AG10803 (cell line): Measurements from ENCODE around the gene FAM227B.

Experiments used
- DNase-seq: peaks from one replicate; pipeline ENCODE4 v3.0.0; 2010; ENCODE audit warnings: low read depth
- H3K4me3 ChIP-seq: 2 replicates; pipeline ENCODE4 v1.5.1; 2011; ENCODE audit warnings: mild to moderate bottlenecking, low read length, control low read depth
- TF ChIP-seq, protein P1 (sequence below): conservative IDR thresholded peaks from 2 replicates; pipeline ENCODE4 v1.5.1; 2011; ENCODE audit warnings: mild to moderate bottlenecking, low read length, control low read depth, inconsistent platforms

The FAM227B gene

DNA sequence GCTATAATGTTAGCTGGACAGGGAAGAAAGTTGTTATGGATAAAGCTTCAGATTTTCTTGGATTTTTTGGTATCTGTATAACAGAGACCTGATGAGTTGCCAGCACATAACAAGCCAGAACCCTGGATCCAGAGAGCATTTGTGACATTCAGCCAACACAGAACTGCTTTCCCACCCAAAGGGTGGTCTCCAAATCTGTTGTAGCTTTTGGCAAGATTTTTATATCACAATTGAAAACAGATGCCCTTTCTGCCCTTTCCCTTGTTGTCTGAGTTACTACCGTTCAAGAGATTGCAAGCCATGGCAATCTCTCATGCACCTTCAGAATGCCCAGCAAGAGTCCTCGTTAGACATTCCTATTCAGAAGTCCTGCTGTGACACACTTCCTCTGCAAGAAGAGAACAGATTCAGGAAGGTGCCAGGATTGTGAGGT lies 305.2 kb downstream of the FAM227B start:
- peak; percentile 20 for DNase-seq
- TF ChIP-seq, protein P1, sequence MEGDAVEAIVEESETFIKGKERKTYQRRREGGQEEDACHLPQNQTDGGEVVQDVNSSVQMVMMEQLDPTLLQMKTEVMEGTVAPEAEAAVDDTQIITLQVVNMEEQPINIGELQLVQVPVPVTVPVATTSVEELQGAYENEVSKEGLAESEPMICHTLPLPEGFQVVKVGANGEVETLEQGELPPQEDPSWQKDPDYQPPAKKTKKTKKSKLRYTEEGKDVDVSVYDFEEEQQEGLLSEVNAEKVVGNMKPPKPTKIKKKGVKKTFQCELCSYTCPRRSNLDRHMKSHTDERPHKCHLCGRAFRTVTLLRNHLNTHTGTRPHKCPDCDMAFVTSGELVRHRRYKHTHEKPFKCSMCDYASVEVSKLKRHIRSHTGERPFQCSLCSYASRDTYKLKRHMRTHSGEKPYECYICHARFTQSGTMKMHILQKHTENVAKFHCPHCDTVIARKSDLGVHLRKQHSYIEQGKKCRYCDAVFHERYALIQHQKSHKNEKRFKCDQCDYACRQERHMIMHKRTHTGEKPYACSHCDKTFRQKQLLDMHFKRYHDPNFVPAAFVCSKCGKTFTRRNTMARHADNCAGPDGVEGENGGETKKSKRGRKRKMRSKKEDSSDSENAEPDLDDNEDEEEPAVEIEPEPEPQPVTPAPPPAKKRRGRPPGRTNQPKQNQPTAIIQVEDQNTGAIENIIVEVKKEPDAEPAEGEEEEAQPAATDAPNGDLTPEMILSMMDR, result no peak
- H3K4me3 ChIP-seq, result no peak overlapping the region

DNA sequence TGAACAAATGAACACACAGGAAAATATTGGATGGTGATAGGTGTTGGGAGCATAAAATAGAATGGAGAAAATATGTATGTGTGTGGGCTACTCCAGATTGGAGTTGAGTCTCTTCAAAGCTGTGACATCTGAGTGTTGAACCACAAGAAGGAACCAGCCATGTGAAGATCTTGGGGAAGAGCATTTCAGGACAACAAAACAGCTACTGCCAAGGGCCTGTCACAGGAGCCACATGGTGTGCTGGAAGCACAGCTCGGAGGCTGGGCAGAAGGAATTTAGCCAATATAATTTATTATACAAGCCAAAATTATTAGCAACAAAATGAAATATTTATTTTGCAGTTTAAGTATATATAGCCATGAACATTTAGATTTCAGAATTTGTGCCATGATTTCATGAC lies 305.9 kb downstream of the FAM227B start:
- DNase-seq, result no peak
- TF ChIP-seq, protein P1, result no peak
- H3K4me3 ChIP-seq, result no peak overlapping the region

DNA sequence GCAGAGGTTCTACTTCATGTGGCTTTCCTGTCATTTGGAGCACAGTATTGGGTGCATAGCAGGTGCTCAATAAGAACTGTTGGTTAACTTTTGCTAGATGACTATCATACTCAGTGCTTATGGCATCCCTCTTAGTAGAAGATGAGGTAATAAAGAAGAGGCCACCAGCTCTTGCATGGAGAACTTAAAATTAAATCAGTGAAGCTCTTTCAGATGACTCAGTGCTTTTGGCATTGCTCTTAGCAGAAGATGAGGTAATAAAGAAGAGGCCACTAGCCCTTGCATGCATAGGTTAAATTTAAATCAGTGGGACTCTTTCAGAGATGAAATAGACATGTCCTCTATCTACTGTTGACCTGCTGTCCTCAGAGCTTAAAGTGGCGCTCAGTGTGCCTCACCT lies 307.0 kb downstream of the FAM227B start:
- TF ChIP-seq, protein P1, result no peak
- DNase-seq, result peak; percentile 88
- no peak overlapping the region for H3K4me3 ChIP-seq

DNA sequence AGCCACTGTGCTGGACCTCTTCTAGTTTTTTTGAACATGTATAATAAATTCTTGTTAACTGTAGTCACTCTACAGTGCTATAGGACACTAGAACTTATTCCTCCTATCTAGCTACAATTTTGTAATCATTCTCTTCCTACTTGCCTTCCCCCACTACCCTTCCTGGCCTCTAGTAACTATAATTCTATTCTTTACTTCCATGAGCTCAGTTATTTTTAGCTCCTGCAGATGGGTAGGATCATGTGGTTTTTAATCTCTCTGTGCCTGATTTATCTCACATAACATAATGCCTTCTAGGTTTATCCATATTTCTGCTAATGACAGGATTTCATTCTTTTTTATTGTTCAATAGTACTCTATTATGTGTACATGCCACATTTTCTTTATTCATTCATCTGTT lies 310.7 kb downstream of the FAM227B start:
- TF ChIP-seq, protein P1, result no peak
- no peak overlapping the region for H3K4me3 ChIP-seq
- DNase-seq, result no peak

DNA sequence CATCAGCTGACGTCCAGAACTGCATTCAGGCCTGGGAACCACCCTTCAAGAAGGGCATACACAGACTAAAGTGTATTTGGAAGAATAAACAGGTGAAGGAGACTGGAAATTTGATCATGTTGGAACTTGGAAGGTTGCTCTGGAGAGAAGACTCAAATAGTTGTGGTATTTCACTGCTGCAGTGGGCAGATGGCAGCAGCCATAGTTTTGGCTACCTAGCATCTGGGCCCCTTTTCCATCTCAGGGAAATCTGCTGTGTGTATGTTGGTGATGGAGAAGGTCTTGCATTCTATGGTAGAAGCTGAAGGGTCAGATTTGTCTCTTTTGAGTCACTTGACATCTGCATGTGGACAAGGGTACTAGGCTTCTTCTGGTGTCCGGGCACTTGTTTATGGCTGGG lies 311.9 kb downstream of the FAM227B start:
- no peak for DNase-seq
- no peak overlapping the region for H3K4me3 ChIP-seq
- TF ChIP-seq, protein P1, result no peak

DNA sequence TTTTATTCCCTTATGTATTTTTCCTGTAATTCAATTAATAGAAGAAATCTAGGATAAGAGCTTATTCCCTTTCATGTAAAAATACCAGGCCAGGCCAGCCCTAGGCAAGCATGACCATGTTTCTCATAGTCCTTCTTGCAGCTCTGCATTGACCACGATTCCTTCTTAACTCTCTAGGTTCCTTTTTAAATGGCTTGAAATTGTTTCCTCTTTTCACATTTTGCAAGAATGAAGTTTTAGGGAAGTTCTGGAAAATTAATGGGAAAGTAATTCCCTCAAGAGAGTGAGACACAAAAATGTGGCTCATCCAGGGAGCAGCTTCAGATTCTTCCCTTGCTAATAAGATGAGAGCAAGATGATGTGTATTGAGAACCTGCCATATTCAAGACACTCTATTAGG lies 314.1 kb downstream of the FAM227B start:
- TF ChIP-seq, protein P1, result no peak
- H3K4me3 ChIP-seq, result no peak overlapping the region
- DNase-seq, result no peak

DNA sequence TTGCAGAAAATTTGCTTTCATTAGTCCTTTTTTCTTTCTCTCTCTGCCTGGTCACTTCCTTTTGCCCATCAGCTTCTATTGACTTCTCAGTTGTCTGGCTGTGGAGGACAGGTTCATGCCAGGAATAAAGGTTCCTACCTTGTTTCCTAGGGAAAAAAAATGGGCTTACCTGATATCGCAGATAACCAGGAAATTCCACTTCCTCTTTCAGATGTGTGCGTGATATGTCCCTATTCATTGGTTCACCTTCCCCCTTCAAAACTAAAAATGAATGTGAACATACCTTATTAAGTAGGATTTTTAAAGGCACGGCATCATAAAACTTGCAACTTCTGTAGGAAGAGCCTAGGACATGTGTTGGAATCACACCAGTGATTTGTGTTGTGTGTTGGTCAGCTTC lies 317.6 kb downstream of the FAM227B start:
- TF ChIP-seq, protein P1, result no peak
- H3K4me3 ChIP-seq, result no peak overlapping the region
- DNase-seq, result no peak
